Activated CD8-positive, alpha-beta memory T cell treated with anti-CD3 and anti-CD28 coated beads for 4 hours (primary cell): ENCODE measurements around the gene KIF26B.

Source experiments
- DNase-seq, 2 donors: peaks; one replicate each; pipeline ENCODE4 v3.0.0-alpha.2; 2020; ENCODE audit warnings: low read depth in 2 of 2

Gene KIF26B

DNA sequence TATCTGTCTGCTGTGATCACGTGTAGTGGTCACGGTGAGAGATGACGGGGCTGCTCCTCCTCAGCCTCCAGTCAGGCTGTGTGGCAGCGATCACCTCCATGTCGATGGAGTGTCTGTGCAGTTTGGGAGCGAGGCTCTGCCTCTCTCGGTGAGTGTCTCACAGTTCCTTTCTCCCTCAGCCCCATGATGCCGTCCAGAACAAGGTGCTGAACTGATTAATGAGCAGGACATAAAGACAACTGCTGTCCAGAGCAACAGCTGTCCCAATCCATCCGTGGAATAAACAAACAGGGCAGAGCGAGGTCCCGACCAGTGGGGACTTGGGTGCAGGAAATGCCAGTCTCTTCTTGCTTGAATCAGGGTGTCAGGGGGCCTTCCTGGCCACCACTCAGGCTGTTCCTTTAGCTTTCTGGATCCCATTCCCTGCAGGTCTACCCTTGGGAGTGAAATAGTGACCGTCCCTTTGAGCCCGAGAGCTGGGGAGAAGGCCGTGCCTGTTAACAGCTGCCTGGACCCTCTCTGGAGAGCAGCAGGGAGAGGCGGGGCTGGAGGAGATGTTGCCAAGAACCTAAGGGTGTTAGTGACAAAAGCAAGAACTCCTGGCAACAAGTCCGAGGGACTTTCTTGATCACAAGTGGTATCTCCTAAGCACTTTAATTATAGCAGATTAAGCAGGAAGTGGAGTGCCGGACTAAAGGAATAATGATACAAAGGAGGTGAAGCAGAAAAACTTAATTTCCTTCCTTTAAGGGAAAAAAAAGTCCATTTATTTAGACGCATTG lies 443.9 kb downstream of the KIF26B start:
- DNase-seq: no peak

DNA sequence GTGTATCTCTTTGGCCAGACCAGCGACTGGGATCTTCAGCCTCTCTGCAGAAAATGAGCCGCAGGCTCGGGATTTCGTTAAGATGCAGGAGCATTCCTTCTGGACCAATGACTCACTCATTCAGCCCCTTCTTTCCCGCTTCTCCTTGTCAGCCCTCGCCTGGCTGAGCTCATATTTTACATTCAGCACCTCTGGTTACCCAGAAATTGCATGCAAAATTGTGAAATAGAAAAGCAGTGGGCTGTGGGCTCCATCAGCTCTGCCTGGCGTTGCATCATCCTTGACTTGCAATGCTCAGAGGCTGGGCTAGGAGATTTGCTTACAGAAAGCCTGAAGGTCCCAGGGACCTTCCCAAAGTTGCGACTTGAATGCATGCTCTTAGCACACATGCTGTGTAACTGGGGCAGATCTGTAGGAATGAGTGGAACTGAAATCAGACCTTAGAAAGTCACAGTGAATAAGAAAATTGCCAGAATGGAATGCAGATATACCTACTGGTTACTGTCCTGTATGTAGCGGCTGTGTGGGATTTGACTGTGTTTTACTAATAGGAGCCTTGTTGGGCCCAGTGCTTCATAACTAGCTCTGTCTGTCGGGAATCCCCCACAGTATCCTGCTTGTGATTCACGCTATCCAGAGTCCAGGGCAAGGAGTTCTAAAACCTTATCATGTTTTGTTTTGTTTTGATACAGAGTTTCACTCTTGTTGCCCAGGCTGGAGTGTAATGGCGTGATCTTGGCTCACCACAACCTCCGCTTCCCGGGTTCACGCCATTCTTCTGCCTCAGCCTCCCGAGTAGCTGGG lies 444.8 kb downstream of the KIF26B start:
- DNase-seq: no peak

DNA sequence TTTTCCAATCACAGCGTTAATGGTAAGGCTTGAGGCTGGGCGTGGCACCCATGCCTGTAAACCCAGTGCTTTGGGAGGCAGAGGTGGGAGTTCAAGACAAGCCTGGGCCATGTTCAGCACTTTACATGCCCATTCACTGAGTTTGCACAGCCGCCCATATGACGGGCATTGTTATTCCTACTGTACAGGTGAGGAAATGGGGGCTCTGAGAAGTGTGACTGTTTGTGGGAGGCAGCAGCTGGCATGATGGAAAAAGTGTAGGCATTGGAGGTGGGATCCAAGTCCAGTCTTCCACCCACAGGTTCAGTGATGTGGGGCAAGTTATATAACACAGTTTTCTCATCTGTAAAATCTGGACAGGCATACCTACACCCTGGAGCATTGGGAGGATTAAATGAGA lies 445.9 kb downstream of the KIF26B start:
- no peak for DNase-seq

DNA sequence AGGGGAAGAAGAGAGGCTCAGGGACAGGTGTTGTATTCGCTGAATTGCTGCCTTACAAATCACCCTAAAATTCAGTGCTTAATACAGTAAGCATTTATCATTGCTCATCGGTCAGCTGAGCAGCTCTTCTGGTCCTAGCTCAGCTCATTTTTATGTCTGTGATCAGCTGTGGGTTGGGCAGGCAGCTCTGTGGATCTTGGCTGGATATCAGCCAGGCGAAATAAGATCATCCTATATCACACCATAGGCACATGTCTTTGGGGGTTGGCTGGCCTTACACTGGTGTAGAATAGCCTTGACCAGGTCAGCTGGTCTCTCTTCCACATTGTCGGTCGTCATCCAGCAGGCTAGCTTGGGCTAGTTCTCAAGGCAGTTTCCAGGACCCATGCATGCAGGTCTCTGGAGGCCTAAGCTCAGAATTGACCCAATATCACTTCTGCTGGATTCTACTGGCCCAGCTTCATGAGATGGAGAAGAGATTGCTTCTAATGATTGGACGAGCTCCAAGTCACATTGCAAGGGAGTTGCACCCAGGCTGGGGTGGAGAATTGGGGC lies 448.6 kb downstream of the KIF26B start:
- DNase-seq: no peak

DNA sequence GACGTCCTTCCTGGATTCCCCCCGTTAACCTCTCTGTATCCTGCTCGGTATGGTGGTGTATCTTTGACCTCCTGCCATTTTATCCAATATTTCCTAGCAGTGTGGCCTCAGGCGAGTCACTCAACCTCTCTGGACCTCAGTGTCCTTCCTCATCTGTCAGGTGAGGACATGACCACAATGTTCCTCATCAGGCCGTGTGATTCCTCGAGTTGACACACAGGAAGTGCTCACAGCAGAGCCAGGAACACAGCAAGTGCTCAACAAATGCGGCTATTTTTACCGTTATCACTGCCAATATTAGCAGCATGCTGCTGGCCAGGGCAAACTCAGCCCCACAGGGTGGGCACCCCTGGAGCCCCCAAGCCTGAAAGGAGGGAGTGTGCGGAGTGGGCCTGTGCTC lies 450.2 kb downstream of the KIF26B start:
- no peak for DNase-seq

DNA sequence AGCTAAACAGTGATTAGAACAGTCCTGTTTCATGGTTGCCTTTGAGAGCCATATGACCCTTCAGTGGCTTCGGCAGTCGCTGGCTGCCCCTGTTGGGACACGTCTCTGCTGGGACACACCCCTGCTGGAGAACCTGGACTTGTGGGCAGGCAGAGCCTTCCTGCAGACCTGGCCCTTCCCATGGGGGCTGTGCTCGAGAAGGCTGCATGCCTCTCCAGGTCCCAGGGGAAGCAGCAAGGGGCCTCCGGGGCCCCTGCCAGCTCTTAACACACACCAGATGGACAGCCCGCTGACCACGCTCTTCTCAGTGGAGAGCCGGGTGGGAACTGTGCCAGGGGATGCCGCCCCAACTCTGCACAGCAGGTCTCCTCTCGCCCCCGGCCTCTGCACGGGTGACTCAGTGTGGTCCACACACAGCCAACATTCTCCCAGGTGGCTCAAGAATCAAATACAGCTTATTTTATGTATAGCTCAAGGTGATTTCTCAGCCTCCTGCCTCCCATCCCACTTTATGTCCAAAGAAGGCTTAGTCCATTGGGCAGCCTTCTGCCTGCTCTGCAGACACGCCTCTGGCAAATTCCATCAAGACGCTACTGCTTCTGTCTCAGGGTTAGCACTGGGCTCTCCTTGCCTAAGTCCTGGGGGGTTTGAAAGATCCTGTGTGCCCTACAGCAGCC lies 450.8 kb downstream of the KIF26B start:
- no peak for DNase-seq

DNA sequence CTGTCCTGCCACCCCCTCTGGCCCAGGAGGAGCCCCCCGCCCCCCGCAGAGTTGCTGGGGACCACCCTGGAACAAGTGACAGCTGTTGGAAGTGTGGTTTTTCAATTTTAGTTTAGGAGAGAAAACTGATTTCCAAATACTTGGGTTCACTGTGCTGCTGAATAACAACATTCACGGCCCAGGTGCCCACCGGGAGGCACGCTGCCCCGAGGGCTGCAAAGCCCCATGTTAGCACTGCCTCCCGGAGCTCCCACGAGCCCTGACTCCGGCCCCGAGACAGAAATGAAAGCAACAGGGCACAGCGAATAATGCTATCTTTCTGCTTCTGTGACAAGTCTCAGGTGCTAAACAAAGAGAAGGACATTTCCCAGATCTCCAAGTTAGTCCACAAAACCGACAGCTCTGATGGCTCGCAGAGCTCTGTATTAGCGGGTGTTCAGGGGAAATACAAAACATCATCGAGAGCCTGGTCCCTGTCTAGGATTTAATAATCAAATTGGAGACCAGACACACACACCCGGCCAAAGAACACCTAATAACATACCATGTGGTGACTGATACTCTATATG lies 451.5 kb downstream of the KIF26B start:
- DNase-seq: no peak

DNA sequence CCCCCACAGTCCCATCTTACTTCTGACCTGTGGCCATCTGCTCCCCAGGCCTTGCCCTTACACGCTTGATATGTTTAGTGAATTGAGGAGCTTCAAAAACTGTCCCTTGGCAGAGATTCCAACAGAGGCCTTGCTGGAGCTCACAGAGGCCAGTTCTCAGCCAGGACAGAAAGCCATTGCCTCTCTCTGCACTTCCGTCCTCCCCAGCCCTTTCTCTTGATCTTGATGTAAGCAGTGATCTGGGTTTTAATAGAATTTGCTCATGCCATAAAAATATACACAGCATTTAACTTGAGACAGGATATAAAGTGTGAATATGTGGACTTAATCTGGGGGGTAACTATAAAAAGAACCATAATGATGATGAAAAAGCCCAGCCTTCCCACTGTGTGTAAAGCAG lies 453.5 kb downstream of the KIF26B start:
- DNase-seq: no peak

DNA sequence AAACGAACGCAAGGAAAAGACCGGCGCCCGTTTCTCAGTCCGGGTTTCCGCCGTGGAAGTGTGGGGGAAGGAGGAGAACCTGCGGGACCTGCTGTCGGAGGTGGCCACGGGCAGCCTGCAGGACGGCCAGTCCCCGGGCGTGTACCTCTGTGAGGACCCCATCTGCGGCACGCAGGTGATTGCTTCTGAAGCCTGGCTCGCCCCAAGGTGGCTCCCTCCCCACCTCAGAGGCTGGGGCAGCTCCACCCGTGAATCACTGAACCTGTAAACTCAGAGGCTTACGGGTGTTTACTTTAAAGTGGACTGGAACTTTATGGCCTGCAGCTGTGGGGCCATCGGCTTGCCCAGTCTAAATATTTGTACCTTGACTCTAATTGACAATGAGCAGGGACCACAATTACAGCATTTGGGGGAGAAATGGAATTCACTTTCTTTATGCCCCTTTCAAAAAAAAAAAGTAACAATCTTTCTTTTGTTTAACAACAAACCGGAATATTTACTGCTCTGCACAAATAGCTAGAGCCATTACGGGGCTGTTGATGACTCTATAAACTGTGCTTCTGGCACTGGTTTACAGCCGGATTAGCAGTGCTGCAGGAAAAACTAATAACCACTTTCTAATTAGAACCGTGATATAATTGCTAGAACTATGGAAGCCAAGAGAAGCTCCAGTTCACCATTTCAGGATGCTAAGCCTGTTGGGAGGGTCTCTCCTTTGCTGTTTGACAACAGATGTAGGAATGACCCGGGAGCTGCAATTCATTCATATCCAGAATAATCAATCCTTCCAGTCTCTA lies 454.8 kb downstream of the KIF26B start:
- DNase-seq: no peak

DNA sequence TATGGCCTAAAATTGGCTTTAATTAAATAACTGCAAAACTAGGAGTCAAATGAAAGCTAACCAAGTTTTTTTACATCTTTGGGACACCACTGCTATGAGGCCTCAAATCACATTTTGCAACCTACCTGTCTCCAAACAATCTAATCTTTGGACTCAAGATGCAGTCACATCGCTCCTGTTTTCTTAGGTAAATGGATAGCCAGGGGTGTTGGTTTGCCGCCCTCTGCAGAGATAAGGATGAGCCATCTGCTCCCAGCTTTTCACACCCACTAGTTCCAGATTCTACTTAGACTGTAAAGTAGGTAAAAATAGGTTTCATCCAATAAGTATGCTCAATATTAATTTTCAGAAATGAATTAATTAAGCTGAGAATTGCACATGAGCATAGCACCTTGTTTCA lies 456.5 kb downstream of the KIF26B start:
- DNase-seq: no peak

DNA sequence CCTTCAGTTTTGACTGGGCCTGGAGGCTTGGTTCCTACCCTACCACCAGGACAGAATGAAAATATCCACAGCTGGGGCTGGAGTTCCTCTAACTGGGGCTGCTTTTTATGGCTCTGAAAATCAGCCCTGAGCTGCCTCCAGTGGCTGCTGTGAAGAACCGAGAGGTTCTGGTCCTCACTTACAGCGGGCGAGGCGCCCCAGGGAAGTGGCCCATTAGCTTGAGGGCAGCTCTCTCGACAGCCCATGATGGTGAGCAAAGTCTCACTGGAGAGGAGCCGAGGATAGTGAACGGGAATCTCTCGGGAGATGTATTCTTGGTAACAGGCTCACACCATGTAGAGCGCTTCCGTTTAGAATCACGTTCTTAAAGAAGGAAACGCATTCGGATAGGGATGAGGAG lies 459.7 kb downstream of the KIF26B start:
- no peak for DNase-seq

DNA sequence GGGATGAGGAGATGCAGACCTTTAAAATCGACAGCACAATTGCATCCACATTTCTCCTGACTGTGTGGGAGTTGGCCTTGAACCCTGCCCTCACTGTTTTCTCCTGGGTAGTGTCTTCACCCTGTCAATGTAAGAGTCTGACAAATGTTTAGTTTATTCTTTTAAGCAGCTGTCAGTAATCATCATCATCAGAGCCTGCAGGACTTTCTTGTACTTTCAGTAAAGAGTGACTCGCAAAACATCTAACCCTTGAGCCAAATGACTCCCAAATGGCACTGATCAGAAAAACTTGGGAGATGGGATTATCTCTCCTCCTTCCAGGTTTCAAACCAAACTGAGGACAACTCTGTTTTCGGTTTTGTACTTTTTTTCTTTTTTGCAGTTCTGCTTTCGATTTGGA lies 460.2 kb downstream of the KIF26B start:
- DNase-seq: no peak

DNA sequence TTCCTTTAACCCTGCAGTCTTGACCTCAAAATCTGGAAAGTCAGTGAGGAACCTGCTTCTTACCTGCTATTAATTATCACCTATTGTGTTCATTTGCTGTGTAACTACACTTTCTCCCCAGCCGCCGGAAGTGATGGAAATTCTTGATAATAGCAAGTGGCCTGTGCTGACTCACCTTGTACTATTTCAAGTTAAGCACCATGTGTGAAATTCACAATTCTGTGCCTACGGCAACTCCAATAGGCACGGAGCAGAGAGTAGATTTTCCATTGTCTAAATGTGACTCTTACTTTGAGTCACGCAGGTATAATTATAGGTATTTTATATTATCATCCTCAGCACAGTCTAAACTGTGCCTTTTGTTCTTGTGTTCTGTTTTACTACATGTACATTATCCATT lies 466.8 kb downstream of the KIF26B start:
- no peak for DNase-seq

DNA sequence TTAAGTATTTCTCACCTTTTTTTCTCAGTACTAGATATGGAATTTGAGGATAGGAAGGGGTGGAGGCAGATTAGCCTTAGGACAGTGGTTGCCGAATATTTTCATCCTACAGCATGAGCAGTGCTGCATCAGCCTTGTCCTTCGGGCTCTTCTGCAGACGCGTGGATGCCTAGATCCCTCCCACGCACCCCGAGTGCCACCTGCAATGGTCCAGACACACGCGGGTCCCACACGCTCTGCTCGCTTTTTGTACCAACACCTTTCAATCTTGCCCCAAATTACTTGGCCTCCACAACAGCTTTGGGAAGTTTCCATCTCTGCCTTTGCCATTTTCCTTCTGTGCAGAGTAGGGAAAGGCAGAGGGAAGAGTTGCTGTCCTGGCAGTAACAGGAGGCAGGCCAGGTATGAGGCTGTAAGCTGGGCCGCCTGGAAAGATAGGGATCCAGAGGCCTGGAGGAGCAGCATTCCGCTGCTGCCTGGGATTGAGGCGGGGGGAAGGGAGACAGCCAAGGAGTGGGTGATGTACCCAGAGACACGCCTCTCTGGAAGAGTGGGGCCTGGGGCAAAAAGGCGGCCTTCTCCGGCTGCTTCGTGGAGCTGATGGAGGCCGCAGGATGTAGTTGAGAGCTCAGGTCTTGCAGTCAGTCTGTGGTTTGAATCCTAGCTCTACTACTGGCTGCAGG lies 467.7 kb downstream of the KIF26B start:
- no peak for DNase-seq

DNA sequence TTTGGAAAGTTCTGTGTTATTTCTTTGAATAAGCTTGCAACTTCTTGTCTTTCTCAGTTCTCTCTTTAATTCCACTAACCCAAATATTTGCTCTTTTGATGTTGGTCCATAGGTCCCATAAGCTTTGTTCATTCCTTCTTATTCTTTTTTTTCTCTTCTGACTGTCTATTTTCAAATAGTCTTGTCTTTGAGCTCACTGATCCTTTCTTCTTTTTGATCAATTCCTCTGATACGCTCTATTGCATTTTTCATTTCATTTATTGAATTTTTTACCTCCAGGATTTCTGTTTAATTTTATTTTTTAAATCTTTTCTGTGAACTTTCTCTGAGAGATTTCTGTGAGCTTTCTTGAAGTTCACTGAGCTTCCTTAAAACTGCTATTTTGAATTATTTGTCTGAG lies 486.6 kb downstream of the KIF26B start:
- DNase-seq: no peak

DNA sequence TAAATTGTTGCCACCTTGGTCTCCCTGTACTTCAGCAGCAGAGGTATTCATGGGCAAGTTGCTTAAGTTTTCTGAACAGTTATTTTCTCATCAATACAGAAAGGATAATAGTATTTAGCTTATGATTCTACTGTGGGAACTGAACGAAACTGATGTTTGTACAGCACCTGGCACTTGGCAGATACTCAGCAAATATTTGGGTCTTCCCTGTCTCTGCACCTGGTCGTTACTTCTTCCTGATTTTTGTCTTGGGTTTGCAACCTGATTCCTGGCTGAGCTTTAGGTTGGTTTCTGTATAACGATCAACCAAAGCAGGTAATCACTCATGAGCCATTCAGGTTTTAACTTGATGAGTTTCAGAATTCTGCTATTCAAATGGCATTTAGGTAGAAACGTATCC lies 490.6 kb downstream of the KIF26B start:
- DNase-seq: no peak

DNA sequence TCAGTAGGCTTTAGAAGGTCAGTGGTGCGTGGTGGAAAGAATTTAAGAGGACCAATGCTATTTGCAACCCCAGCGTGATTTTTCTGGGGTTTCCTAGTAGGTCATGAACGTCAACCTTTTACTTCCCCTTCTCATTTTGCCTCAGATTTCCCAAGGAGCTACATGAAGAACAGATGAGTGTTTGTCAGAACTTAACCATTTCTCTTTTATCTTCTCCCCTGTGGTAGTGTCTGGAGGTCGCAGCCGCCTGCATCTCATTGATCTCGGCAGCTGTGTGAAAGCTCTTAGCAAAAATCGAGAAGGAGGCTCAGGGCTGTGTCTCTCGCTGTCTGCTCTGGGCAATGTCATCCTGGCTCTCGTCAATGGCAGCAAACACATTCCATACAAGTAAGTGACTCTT lies 491.1 kb downstream of the KIF26B start:
- no peak for DNase-seq

DNA sequence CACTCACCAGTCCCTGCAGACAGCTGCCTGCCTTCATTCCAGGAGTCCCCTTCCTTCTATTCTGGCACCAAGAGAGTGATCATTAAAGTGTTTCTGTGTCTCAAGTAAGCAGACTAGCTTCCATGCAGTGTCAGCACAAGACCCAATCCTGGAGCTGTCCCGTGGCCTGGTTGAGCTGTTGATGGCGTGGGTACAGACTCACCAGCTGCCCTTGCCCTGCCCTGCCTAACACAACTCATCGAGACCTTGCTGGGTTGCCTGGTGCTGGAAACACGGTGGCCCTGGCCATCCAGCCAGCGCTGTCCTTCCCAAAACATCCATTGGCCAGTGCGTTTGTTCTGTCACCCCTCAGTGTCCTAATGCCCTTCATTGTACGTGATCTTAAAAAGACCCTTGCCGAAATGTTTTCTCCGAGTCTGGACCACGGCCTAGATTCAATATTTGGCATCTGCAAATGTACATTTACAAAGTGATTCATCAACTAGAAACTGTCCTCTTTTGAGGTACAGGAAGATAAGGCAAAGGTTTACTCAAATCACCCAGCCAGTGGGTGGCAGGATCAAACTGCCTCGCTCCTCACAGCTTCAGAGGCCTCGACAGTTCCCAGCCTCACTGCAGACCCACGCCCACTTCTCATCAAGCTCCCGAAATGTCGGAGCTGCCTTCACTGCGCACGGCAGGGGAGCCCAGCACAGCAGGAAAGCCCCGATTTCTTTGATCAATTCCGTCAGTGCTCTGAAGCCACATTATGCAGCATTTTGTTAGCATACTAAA lies 494.2 kb downstream of the KIF26B start:
- DNase-seq: no peak

DNA sequence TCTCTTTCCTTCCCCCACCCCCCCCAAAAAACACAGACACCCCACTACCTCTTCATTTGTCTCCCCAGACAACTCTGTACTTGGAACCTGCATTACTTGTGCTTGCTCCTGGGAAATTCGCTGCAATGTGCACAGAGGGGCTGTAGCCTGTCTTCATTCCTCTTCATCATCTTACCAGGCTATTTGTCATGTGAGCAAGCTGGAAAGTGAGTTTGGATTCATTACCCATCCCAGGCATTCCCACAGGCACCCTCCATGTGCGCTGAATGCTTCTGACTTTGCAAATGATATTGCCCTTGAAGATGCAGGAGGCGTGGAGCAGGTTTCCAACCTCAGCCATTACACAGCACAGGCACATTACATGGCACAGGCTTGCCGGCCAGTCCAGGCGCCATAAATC lies 494.9 kb downstream of the KIF26B start:
- DNase-seq: no peak

DNA sequence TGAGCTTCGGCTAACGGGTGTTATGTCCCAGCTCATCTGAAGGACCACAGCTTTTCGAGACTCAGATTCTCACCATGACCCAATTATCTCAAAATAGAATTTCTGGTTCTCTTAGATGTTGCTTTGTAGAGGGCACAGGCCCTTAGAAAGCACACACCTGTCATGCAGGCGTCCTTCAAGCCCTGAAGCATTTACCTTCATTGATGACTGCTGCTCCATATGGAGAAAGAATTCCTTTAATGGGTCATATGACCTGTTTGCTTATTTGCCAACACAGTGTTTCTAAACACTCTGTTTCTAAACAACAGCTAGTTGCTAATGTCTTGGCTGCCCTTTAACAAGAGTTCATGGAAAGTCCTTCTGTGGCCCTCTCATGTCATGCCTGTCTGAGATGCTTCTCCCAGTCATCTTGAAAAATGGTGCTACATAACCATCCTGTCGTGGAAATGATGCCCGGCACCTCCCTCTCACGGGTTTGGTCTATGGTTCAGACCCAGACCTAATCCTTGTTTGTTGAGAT lies 495.7 kb downstream of the KIF26B start:
- no peak for DNase-seq
